Measurements from ENCODE around the gene YAP1.

DNA sequence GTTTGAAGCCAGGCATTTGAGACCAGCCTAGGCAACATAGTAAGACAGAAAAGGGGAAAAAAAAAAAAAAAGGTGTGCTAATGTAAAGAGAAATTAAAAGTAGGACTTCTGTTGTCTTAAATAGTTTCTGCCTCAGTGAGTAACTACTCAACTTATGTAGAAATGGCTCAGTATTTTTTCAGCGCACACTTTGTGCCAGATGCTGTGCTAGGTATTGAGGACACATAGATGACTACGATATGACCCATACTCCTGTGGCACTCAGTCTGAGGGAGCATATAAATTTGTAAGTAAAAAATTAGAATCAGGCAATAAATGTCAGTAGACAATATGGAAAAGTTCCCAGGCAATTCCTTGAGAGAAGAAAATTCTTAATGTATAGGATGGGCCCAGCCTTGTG, 93.9 kb downstream of the YAP1 start:
- TF ChIP-seq, protein P1, sequence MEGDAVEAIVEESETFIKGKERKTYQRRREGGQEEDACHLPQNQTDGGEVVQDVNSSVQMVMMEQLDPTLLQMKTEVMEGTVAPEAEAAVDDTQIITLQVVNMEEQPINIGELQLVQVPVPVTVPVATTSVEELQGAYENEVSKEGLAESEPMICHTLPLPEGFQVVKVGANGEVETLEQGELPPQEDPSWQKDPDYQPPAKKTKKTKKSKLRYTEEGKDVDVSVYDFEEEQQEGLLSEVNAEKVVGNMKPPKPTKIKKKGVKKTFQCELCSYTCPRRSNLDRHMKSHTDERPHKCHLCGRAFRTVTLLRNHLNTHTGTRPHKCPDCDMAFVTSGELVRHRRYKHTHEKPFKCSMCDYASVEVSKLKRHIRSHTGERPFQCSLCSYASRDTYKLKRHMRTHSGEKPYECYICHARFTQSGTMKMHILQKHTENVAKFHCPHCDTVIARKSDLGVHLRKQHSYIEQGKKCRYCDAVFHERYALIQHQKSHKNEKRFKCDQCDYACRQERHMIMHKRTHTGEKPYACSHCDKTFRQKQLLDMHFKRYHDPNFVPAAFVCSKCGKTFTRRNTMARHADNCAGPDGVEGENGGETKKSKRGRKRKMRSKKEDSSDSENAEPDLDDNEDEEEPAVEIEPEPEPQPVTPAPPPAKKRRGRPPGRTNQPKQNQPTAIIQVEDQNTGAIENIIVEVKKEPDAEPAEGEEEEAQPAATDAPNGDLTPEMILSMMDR (conservative IDR thresholded peaks at IDR 0.05) = no peak
- TF ChIP-seq ZFX (IDR thresholded peaks at IDR 0.05) = no peak

All from C4-2B (cell line).